ENCODE data around the gene RALGAPA2.

DNA sequence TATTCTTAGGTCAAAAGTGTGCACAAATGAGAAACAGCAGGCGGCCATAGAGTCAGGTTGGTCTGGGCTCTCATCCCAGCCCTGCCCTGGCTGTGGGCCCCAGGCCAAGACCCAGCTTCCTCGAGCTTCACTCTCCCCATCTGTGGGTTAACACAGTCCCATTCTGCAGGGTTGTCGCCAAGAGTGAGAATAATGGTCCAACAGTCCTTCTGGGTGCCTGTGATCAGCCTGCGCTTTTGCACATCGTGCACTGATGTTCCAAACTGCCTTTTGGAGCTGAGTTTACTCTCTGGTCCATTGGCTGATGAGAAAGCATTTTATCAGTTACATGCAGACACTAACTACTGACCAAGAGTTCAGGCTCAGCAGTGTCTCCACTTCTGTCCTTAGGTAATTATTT, 261.9 kb downstream of the RALGAPA2 start:
- TF ChIP-seq, protein P1, sequence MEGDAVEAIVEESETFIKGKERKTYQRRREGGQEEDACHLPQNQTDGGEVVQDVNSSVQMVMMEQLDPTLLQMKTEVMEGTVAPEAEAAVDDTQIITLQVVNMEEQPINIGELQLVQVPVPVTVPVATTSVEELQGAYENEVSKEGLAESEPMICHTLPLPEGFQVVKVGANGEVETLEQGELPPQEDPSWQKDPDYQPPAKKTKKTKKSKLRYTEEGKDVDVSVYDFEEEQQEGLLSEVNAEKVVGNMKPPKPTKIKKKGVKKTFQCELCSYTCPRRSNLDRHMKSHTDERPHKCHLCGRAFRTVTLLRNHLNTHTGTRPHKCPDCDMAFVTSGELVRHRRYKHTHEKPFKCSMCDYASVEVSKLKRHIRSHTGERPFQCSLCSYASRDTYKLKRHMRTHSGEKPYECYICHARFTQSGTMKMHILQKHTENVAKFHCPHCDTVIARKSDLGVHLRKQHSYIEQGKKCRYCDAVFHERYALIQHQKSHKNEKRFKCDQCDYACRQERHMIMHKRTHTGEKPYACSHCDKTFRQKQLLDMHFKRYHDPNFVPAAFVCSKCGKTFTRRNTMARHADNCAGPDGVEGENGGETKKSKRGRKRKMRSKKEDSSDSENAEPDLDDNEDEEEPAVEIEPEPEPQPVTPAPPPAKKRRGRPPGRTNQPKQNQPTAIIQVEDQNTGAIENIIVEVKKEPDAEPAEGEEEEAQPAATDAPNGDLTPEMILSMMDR (IDR thresholded peaks at IDR 0.05), result no peak
- no peak for TF ChIP-seq POLR2A (IDR thresholded peaks at IDR 0.05)

All from testis (tissue), 2 donors.